ENCODE results near the gene SELENON. TPM values are rescaled to one million over a fixed set of nuclear protein-coding genes. Genes with fewer than 3 reads are reported as not detected.

The SELENON gene
- total and polyA plus RNA-seq, 9 of the 15 experiments (the other 6 are each of a cell fraction or from before 2014, with no cell fraction given), result 0.43 to 26.7 (median 7.0) TPM

DNA sequence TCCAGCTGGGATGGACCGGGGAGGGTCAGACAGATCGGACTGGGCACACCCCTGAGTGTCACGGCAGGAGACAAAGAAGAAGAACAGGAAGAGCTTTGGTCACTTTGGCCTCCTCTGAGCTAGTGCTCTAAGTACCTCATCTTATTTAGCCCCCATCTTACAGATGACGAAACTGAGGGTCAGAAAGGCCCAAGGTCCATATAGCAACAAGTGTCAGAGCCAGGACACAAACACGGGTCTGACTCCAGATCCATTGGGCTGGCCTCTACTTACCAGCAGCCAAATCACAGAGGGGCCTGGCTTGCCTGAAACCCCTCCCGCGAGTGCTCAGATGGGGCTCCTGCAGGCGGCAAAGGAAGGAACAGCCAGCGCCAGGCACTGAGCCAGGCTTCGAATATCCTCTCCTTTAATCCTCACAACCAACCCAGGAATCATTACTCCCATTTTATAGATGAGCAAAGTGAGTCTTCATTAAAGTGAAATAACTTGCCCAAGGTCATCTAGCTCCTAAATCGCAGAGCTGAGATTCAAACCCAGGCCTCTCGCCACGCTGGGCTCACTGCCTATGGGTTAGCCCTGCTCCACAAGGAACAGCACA is 25.7 kb upstream of the SELENON start:
- peaks cover 4 to 36% of the 10 kb centered on the region in 2 experiments; a peak in 4 of 5 replicates for H3K27me3 ChIP-seq (ENCODE audit: control insufficient read depth in 2 of 2, insufficient read depth in 2 of 2, low read length in 2 of 2)
- no peaks in the 10 kb centered on the region for H3K9me1 ChIP-seq (ENCODE audit: control insufficient read depth, insufficient read depth, low read length)
- H3K9me3 ChIP-seq (replicated peaks; ENCODE audit: control insufficient read depth, insufficient read depth, low read depth, low read length), result no peaks in the 10 kb centered on the region
- FAIRE-seq (no peak), DNase-seq (ENCODE audit: extremely low read depth in 1 of 4, low spot score in 3 of 4) (no peak), ATAC-seq (no peak)
- no peak overlapping the region for H3K27ac ChIP-seq (ENCODE audit: extremely low read depth, low read depth, low read length)
- peaks cover 7% of the 10 kb centered on the region; the same call in 1 of the 2 replicates for H4K20me1 ChIP-seq (replicated peaks; ENCODE audit: control insufficient read depth, insufficient read depth, low read length)
- POLR2A ChIA-PET, result interaction anchor here (0.5 to 0.8 kb wide), 4 partner anchors 13 to 1253 kb away, joined by 3 to 4 read pairs (median 3); no protein-coding TSS in a partner anchor
- 30% methylated on average over 12 of the region's 13 CpGs for WGBS (ENCODE audit: insufficient coverage, low coverage, missing lambda C conversion rate)
- no peaks in the 10 kb centered on the region for H3K79me2 ChIP-seq (ENCODE audit: control insufficient read depth, insufficient read depth, low read length)
- no peak overlapping the region for H3K4me3 ChIP-seq
- CTCF ChIA-PET (ENCODE audit: low intra/inter-chr PET ratio), result no interaction called here
- no TSS peak for BruUV-seq (replicated peaks)
- H3K4me1 ChIP-seq (replicated peaks in 1 of 2; ENCODE audit: control insufficient read depth in 2 of 2, insufficient read depth in 2 of 2, low read length in 2 of 2), result peaks cover 0 to 31% of the 10 kb centered on the region in 2 experiments; a peak in 3 of 5 replicates
- no peak overlapping the region for H2AFZ ChIP-seq (ENCODE audit: low read depth, low read length)
- H3K9ac ChIP-seq (ENCODE audit: insufficient read depth in 1 of 2, low read depth in 2 of 2, low read length in 2 of 2), result no peak overlapping the region
- peak; percentile 66 for TF ChIP-seq RBM25 (IDR thresholded peaks at IDR 0.05; ENCODE audit: low read depth, low read length, severe bottlenecking)
- TF ChIP-seq ESRRA (IDR thresholded peaks at IDR 0.05; ENCODE audit: borderline replicate concordance, low read depth), result peak; percentile 66
- TF ChIP-seq GATAD2B (IDR thresholded peaks at IDR 0.05; ENCODE audit: borderline replicate concordance), result no peak
- TF ChIP-seq LCOR (CRISPR knock-in tag; IDR thresholded peaks at IDR 0.05), result no peak
- TF ChIP-seq PRPF4 (IDR thresholded peaks at IDR 0.05; ENCODE audit: insufficient read depth, low read depth, low read length, poor library complexity, severe bottlenecking), result no peak
- TF ChIP-seq, protein P1, sequence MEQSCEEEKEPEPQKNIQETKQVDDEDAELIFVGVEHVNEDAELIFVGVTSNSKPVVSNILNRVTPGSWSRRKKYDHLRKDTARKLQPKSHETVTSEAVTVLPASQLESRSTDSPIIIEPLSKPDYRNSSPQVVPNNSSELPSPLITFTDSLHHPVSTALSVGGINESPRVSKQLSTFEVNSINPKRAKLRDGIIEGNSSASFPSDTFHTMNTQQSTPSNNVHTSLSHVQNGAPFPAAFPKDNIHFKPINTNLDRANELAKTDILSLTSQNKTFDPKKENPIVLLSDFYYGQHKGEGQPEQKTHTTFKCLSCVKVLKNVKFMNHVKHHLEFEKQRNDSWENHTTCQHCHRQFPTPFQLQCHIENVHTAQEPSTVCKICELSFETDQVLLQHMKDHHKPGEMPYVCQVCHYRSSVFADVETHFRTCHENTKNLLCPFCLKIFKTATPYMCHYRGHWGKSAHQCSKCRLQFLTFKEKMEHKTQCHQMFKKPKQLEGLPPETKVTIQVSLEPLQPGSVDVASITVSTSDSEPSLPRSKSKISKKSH (CRISPR knock-in tag; IDR thresholded peaks at IDR 0.05), result no peak
- TF ChIP-seq BCOR (IDR thresholded peaks at IDR 0.05), result peak; percentile 36; the same call in 1 of the 2 replicates
- no peaks in the 10 kb centered on the region for H3K36me3 ChIP-seq (ENCODE audit: control insufficient read depth, insufficient read depth, low read length)
- in situ Hi-C loops (cut with MboI) (no loop called here), intact Hi-C loops (cut with micrococcal nuclease) (no loop called here)
- H3K4me2 ChIP-seq (ENCODE audit: insufficient read depth, low read length), result no peak overlapping the region

All from K562 (cell line).